MM.1S (cell line): Measurements from ENCODE around the gene CDC42BPA.

Experiments used
- CTCF ChIP-seq: fragments of 300-600 bp; sonication (generic); IDR thresholded peaks from 2 replicates; pipeline ENCODE4 v1.5.1; 2016; ENCODE audit warnings: antibody characterized with exemption, low read length, mixed read lengths
- EZH2 ChIP-seq: fragments of 300-600 bp; sonication (generic); optimal IDR thresholded peaks from 2 replicates; pipeline ENCODE3; 2017; ENCODE audit warnings: low read depth, mild to moderate bottlenecking, antibody characterized with exemption, low read length, mixed read lengths

GRCh38 chr1:227322376-227322775 lies 4.1 kb upstream of the CDC42BPA start:
- no peak for TF ChIP-seq CTCF
- TF ChIP-seq EZH2 = no peak
